Activated CD8-positive, alpha-beta T cell treated with anti-CD3 and anti-CD28 coated beads for 36 hours (primary cell): ENCODE data around the gene KRT1. TPM values are rescaled to one million over a fixed set of nuclear protein-coding genes. Genes with fewer than 3 reads are reported as not detected.

Source experiments
- ATAC-seq: fragments of 200-7000 bp; cut with Tn5 transposase; one replicate; pipeline ENCODE4 v1.10.0; 2021; ENCODE audit warnings: mild to moderate bottlenecking, moderate library complexity
- CTCF ChIA-PET: fragments of 350-600 bp; sonication (Branson Sonifier 250); formaldehyde crosslinking; loops from one replicate; lab custom pipeline; 2021; ENCODE audit warnings: antibody characterized with exemption; lab: Charles Lee
- POLR2A ChIA-PET: fragments of 350-600 bp; sonication (Branson Sonifier 250); formaldehyde crosslinking; loops from one replicate; lab custom pipeline; 2021; ENCODE audit warnings: antibody characterized with exemption; lab: Charles Lee
- DNase-seq: peaks from one replicate; pipeline ENCODE4 v3.0.0-alpha.2; 2020
- H3K27ac Mint-ChIP-seq: one replicate; pipeline ENCODE4 v1.8.0; 2021; ENCODE audit warnings: mild to moderate bottlenecking, mixed read lengths
- H3K27me3 Mint-ChIP-seq: one replicate; pipeline ENCODE4 v1.8.0; 2021; ENCODE audit warnings: mixed read lengths
- H3K36me3 Mint-ChIP-seq: one replicate; pipeline ENCODE4 v1.8.0; 2021; ENCODE audit warnings: low read depth, mixed read lengths
- H3K4me1 Mint-ChIP-seq: one replicate; pipeline ENCODE4 v1.8.0; 2021; ENCODE audit warnings: low read depth, mixed read lengths
- H3K4me3 Mint-ChIP-seq: one replicate; pipeline ENCODE4 v1.8.0; 2021; ENCODE audit warnings: mild to moderate bottlenecking, moderate library complexity, mixed read lengths
- H3K9me3 Mint-ChIP-seq: one replicate; pipeline ENCODE4 v1.8.0; 2021; ENCODE audit warnings: mixed read lengths
- CTCF ChIP-seq: fragments of 200-600 bp; IDR thresholded peaks from one replicate; pipeline ENCODE4 v1.8.0; 2022; ENCODE audit warnings: antibody characterized with exemption, mild to moderate bottlenecking
- intact Hi-C: fragments of 100-400 bp; cut with micrococcal nuclease; formaldehyde crosslinking; loops from one replicate; pipeline ENCODE4 v1.10.0; 2022
- total RNA-seq, 2 experiments: library from RNA; stranded (reverse); gene quantifications; one replicate each; pipeline ENCODE4 v1.2.3, GENCODE V29; 2021

The KRT1 gene
- total RNA-seq, 2 experiments from 2014 or later, result not detected

GRCh38 chr12:52691841-52692150 lies 11.6 kb upstream of the KRT1 start:
- DNase-seq (no peak), ATAC-seq (no peak)
- Mint-ChIP-seq H3K4me1 (peaks cover 18% of the 10 kb centered on the region), H3K27ac (no peak overlapping the region), H3K9me3 (no peaks in the 10 kb centered on the region), H3K27me3 (no peaks in the 10 kb centered on the region), H3K4me3 (no peak overlapping the region), H3K36me3 (no peaks in the 10 kb centered on the region)
- POLR2A ChIA-PET, result interaction anchor here (1.1 to 1.3 kb wide), 2 partner anchors 12 to 23 kb away, joined by 3 read pairs; partner anchors contain the start of gene KRT1
- CTCF ChIA-PET, result interaction anchor here (1.1 to 2.4 kb wide), 3 partner anchors 179 to 189 kb away, joined by 3 to 6 read pairs (median 5); no protein-coding TSS in a partner anchor
- no peak for TF ChIP-seq CTCF
- intact Hi-C loops, result no loop called here

- intact Hi-C loops, result no loop called here
- H3K27me3 Mint-ChIP-seq, result no peaks in the 10 kb centered on the region
- POLR2A ChIA-PET, result interaction anchor here (0.5 to 1.4 kb wide), 4 partner anchors 11 to 185 kb away, joined by 3 read pairs; partner anchors contain the start of gene KRT1
Observed at GRCh38 chr12:52691076-52691840, 11.1 kb upstream of the KRT1 start.

GRCh38 chr12:52690351-52691075 lies 10.3 kb upstream of the KRT1 start:
- Mint-ChIP-seq H3K4me1 (peaks cover 18% of the 10 kb centered on the region), H3K4me3 (peak overlapping the region; percentile 67), H3K36me3 (no peaks in the 10 kb centered on the region), H3K27me3 (no peaks in the 10 kb centered on the region), H3K27ac (peak overlapping the region; percentile 22), H3K9me3 (no peaks in the 10 kb centered on the region)
- no peak for TF ChIP-seq CTCF
- POLR2A ChIA-PET, result interaction anchor here (0.5 to 1.4 kb wide), 3 partner anchors 10 to 185 kb away, joined by 3 read pairs; partner anchors contain the start of gene KRT1
- ATAC-seq (no peak), DNase-seq (no peak)
- CTCF ChIA-PET, result interaction anchor here (1.0 to 2.4 kb wide), 5 partner anchors 10 to 290 kb away, joined by 3 to 6 read pairs (median 6); partner anchors contain the start of gene KRT1
- intact Hi-C loops, result no loop called here

More at GRCh38 chr12:52691076-52691840, 11.1 kb upstream of the KRT1 start:
- TF ChIP-seq CTCF, result no peak
- H3K36me3 Mint-ChIP-seq, result no peaks in the 10 kb centered on the region
- H3K4me3 Mint-ChIP-seq, result peak overlapping the region; percentile 67
- peak; percentile 57 for DNase-seq
- ATAC-seq, result peak; percentile 78
- no peak overlapping the region for H3K27ac Mint-ChIP-seq
- H3K9me3 Mint-ChIP-seq, result no peaks in the 10 kb centered on the region
- H3K4me1 Mint-ChIP-seq, result peaks cover 18% of the 10 kb centered on the region
- CTCF ChIA-PET, result interaction anchor here (1.1 to 2.4 kb wide), 5 partner anchors 11 to 189 kb away, joined by 3 to 6 read pairs (median 5); partner anchors contain the start of gene KRT1

GRCh38 chr12:52689936-52690335 lies 9.7 kb upstream of the KRT1 start:
- POLR2A ChIA-PET, result interaction anchor here (1.4 kb wide), 1 partner anchor 13 kb away, joined by 3 read pairs; no protein-coding TSS in a partner anchor
- Mint-ChIP-seq H3K4me1 (peaks cover 18% of the 10 kb centered on the region), H3K36me3 (no peaks in the 10 kb centered on the region), H3K27ac (no peak overlapping the region), H3K9me3 (no peaks in the 10 kb centered on the region), H3K4me3 (no peak overlapping the region), H3K27me3 (no peaks in the 10 kb centered on the region)
- TF ChIP-seq CTCF, result no peak
- intact Hi-C loops, result no loop called here
- ATAC-seq (no peak), DNase-seq (no peak)
- CTCF ChIA-PET, result interaction anchor here (1.0 to 2.4 kb wide), 5 partner anchors 9 to 290 kb away, joined by 3 to 6 read pairs (median 6); partner anchors contain the start of gene KRT1
